ENCODE data around the gene PTPN20.

GRCh38 chr10:46992803-46993561 is 81.8 kb downstream of the PTPN20 start:
- TF ChIP-seq TAF1 (IDR thresholded peaks at IDR 0.05; ENCODE audit: low read depth, low read length) (no peak), SPI1 (IDR thresholded peaks at IDR 0.05; ENCODE audit: low read depth, low read length) (no peak), PAX5 (IDR thresholded peaks at IDR 0.05; ENCODE audit: insufficient read depth, low read length, severe bottlenecking) (no peak), POLR2A (IDR thresholded peaks at IDR 0.05; ENCODE audit: low read depth, low read length) (no peak), POLR2AphosphoS5 (IDR thresholded peaks at IDR 0.05; ENCODE audit: low read depth, low read length) (no peak)

All from GM12891 (cell line).